Thoracic aorta (tissue), 2 donors: ENCODE measurements around the gene NOP58. TPM values are rescaled to one million over a fixed set of nuclear protein-coding genes. Genes with fewer than 3 reads are reported as not detected.
"Not testable (repeated sequence)": the region's sequence is repeated elsewhere in the genome, so short reads cannot be mapped to it uniquely, and the experiment has no call there.

Experiments used
- ATAC-seq: fragments of 150-250 bp; one replicate; pipeline ENCODE4 v1.8.0; 2017; ENCODE audit warnings: low read depth; ENCODE audit not compliant: insufficient number of reproducible peaks, low FRiP score
- DNase-seq: peaks from one replicate; pipeline ENCODE4 v3.0.0-alpha.2; 2020; ENCODE audit warnings: low spot score
- H3K27ac ChIP-seq, 2 donors: fragments of 200-600 bp; sonication (generic); 1 replicate in 1 of 2; 2 replicates in 1 of 2; pipeline ENCODE4 v1.5.1; 2016; ENCODE audit warnings: mild to moderate bottlenecking in 2 of 2, moderate library complexity in 2 of 2
- H3K27me3 ChIP-seq: fragments of 200-600 bp; sonication (generic); replicated peaks from 2 replicates; pipeline ENCODE4 v1.6.0; 2016; ENCODE audit warnings: mild to moderate bottlenecking; ENCODE audit not compliant: insufficient read depth
- H3K36me3 ChIP-seq: fragments of 200-600 bp; sonication (generic); one replicate; pipeline ENCODE4 v1.5.1; 2016
- H3K4me1 ChIP-seq, 2 donors: fragments of 200-600 bp; sonication (generic); 1 replicate in 1 of 2; 2 replicates in 1 of 2; pipeline versions ENCODE4 v1.5.1 to v1.6.0; 2016; ENCODE audit warnings: low read depth in 2 of 2, mild to moderate bottlenecking in 1 of 2; ENCODE audit not compliant: control insufficient read depth in 1 of 2
- H3K4me3 ChIP-seq: fragments of 200-600 bp; sonication (generic); 2 replicates; pipeline ENCODE4 v1.5.1; 2016; ENCODE audit warnings: mild to moderate bottlenecking
- H3K9me3 ChIP-seq: fragments of 200-600 bp; sonication (generic); 2 replicates; pipeline ENCODE4 v1.5.1; 2016
- CTCF ChIP-seq: fragments of 200-600 bp; sonication (generic); IDR thresholded peaks from one replicate; pipeline ENCODE4 v1.5.1; 2019; ENCODE audit warnings: antibody characterized with exemption
- total RNA-seq, 2 donors: library from RNA; depleted of rRNA; stranded (reverse); fragments of >200 nt; gene quantifications; one replicate each; pipeline versions ENCODE4 v1.1.0 to v1.2.3, GENCODE V29; 2016

NOP58 gene
- 100 to 1,000 TPM in 1 of 2 donors, 10 to 100 TPM in 1; 77.3 to 161 TPM for total RNA-seq

- no peaks in the 10 kb centered on the region for H3K27me3 ChIP-seq
- peaks cover 0 to 17% of the 10 kb centered on the region in 2 donors for H3K4me1 ChIP-seq
- H3K9me3 ChIP-seq, result no peaks in the 10 kb centered on the region
- ATAC-seq (peak; percentile 94), DNase-seq (peak; percentile 78)
- H3K36me3 ChIP-seq, result no peaks in the 10 kb centered on the region
- peak within 1 kb of the TSS; percentile 93 to 97 for H3K27ac ChIP-seq
- peak within 1 kb of the TSS; percentile 98 for H3K4me3 ChIP-seq
- TF ChIP-seq CTCF, result no peak
Measured at GRCh38 chr2:202265467-202266277, at the start of gene NOP58. NOP58 (plus strand) TSS chr2:202265763; CDS start chr2:202265942, 179 bp downstream.

- Histone ChIP-seq H3K4me3 (no peak overlapping the region), H3K4me1 (peaks cover 0 to 9% of the 10 kb centered on the region in 2 donors), H3K27ac (no peak overlapping the region), H3K36me3 (peaks cover 4% of the 10 kb centered on the region), H3K9me3 (no peaks in the 10 kb centered on the region), H3K27me3 (no peaks in the 10 kb centered on the region)
- TF ChIP-seq CTCF, result no peak
- DNase-seq, result no peak
- no peak for ATAC-seq
Measured at GRCh38 chr2:202221873-202222272, 43.7 kb upstream of the NOP58 start.

- no peak for DNase-seq
- ATAC-seq, result no peak
- H3K27ac ChIP-seq, result peak overlapping the region; percentile 80 to 82
- H3K9me3 ChIP-seq, result no peaks in the 10 kb centered on the region
- H3K4me1 ChIP-seq, result peaks cover 14 to 21% of the 10 kb centered on the region in 2 donors
- TF ChIP-seq CTCF, result no peak
- no peaks in the 10 kb centered on the region for H3K27me3 ChIP-seq
- H3K4me3 ChIP-seq, result peak overlapping the region; percentile 96
- no peaks in the 10 kb centered on the region for H3K36me3 ChIP-seq
Measured at GRCh38 chr2:202237787-202238233, 27.8 kb upstream of the NOP58 start.

GRCh38 chr2:202238234-202239197 lies 27.0 kb upstream of the NOP58 start, which contains the start of gene SUMO1:
SUMO1 (minus strand) TSS chr2:202238597; CDS start chr2:202238451, 146 bp downstream.
- Histone ChIP-seq H3K4me1 (peaks cover 14 to 21% of the 10 kb centered on the region in 2 donors), H3K27me3 (no peaks in the 10 kb centered on the region), H3K36me3 (no peaks in the 10 kb centered on the region), H3K27ac (peak within 1 kb of the TSS; percentile 80 to 82), H3K4me3 (peak within 1 kb of the TSS; percentile 96), H3K9me3 (no peaks in the 10 kb centered on the region)
- TF ChIP-seq CTCF, result no peak
- DNase-seq, result peak; percentile 71
- peak; percentile 69 for ATAC-seq

- not testable (repeated sequence) for H3K27me3 ChIP-seq, H3K9me3 ChIP-seq, H3K4me3 ChIP-seq, H3K36me3 ChIP-seq, DNase-seq, ATAC-seq, H3K4me1 ChIP-seq, H3K27ac ChIP-seq
Measured at GRCh38 chr2:202247710-202248109, 17.9 kb upstream of the NOP58 start.
